ENCODE data around the gene ZC3H7A.
"Not testable (repeated sequence)": the region's sequence is repeated elsewhere in the genome, so short reads cannot be mapped to it uniquely, and the experiment has no call there.

The ZC3H7A gene

GRCh38 chr16:11800382-11800718, 3.3 kb upstream of the ZC3H7A start:
- DNase-seq: no peak

GRCh38 chr16:11799509-11800381, 2.7 kb upstream of the ZC3H7A start:
- DNase-seq: peak; percentile 41

GRCh38 chr16:11799017-11799381, 1.9 kb upstream of the ZC3H7A start:
- DNase-seq: no peak

GRCh38 chr16:11797957-11798299, 870 bp upstream of the ZC3H7A start:
- peak; percentile 35 for DNase-seq

GRCh38 chr16:11796227-11797165, 562 bp downstream of the ZC3H7A start:
- DNase-seq: peak; percentile 42

- no peak for DNase-seq
These were observed 1.2 kb downstream of the ZC3H7A start for GRCh38 chr16:11795887-11796226.

- peak; percentile 42 for DNase-seq
These were observed 1.8 kb downstream of the ZC3H7A start for GRCh38 chr16:11794996-11795886.

- no peak for DNase-seq
These were observed 2.6 kb downstream of the ZC3H7A start for GRCh38 chr16:11794447-11794846.

- DNase-seq: peak; percentile 42
These were observed 3.2 kb downstream of the ZC3H7A start for GRCh38 chr16:11793840-11794239.

- DNase-seq: no peak
These were observed 4.4 kb downstream of the ZC3H7A start for GRCh38 chr16:11792410-11793241.

GRCh38 chr16:11791144-11791828, 5.8 kb downstream of the ZC3H7A start:
- no peak for DNase-seq

- DNase-seq: no peak
These were observed 8.1 kb downstream of the ZC3H7A start for GRCh38 chr16:11788914-11789313.

GRCh38 chr16:11784980-11785599, 12.0 kb downstream of the ZC3H7A start:
- not testable (repeated sequence) for DNase-seq

GRCh38 chr16:11784381-11784780, 12.7 kb downstream of the ZC3H7A start:
- DNase-seq: not testable (repeated sequence)

- DNase-seq: no peak
These were observed 13.1 kb downstream of the ZC3H7A start for GRCh38 chr16:11784038-11784369.

- DNase-seq: peak; percentile 40
These were observed 13.6 kb downstream of the ZC3H7A start for GRCh38 chr16:11783319-11784037.

GRCh38 chr16:11781773-11782172, 15.3 kb downstream of the ZC3H7A start:
- DNase-seq: no peak

- peak; percentile 30 for DNase-seq
These were observed 15.9 kb downstream of the ZC3H7A start for GRCh38 chr16:11780991-11781680.

- no peak for DNase-seq
These were observed 18.0 kb downstream of the ZC3H7A start for GRCh38 chr16:11779074-11779473.
